ENCODE data around the gene PYGO1.
"Not testable (repeated sequence)": the region's sequence is repeated elsewhere in the genome, so short reads cannot be mapped to it uniquely, and the experiment has no call there.

PYGO1 gene

DNA sequence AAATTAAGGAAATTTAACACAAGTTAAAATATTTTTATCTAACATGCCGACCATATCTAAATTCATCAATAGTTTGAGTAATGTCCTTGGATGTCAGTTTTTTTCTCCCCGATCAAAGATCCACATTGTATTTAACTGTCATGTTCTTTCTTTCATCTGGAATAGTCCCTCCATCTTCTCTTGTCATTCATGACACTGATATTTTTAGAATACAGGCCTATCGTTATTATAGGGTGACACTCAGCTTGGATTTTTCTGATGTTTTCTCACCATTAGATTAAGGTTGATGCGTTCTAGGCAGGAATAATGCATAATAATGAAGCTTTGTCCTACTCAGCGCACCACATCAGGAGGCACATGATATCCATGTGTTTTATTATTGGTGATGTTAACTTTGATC lies 13.2 kb upstream of the PYGO1 start:
- Histone ChIP-seq H4K20me1 (ENCODE audit: insufficient read depth, low read length) (no peaks in the 10 kb centered on the region), H3K9me2 (ENCODE audit: low read depth, low read length) (no peaks in the 10 kb centered on the region), H3K4me3 (ENCODE audit: low read depth, low read length, poor library complexity, severe bottlenecking) (no peak overlapping the region), H3K36me3 (ENCODE audit: insufficient read depth, low read length) (peaks cover 5% of the 10 kb centered on the region; the same call in 1 of the 2 replicates), H3F3A (ENCODE audit: insufficient read depth, low read length) (no peaks in the 10 kb centered on the region; the same call in 1 of the 2 replicates), H2AFZ (ENCODE audit: low read length) (peak overlapping the region; percentile 42; the same call in 1 of the 2 replicates), H3K4me2 (ENCODE audit: low read length) (no peak overlapping the region), H3K27ac (ENCODE audit: low read depth, low read length, poor library complexity, severe bottlenecking) (no peak overlapping the region), H3K27me3 (ENCODE audit: insufficient read depth, low read length) (no peaks in the 10 kb centered on the region), H3K79me2 (ENCODE audit: insufficient read depth, low read length) (no peaks in the 10 kb centered on the region), H3K4me1 (ENCODE audit: insufficient read depth, low read length, severe bottlenecking) (peaks cover 10% of the 10 kb centered on the region), H3K9me3 (ENCODE audit: low read length) (0 out of 2 replicates have a peak, but pooled peaks cover 1% of the 10 kb centered on the region), H3K9ac (ENCODE audit: low read length) (no peak overlapping the region)
- TF ChIP-seq, protein P1, sequence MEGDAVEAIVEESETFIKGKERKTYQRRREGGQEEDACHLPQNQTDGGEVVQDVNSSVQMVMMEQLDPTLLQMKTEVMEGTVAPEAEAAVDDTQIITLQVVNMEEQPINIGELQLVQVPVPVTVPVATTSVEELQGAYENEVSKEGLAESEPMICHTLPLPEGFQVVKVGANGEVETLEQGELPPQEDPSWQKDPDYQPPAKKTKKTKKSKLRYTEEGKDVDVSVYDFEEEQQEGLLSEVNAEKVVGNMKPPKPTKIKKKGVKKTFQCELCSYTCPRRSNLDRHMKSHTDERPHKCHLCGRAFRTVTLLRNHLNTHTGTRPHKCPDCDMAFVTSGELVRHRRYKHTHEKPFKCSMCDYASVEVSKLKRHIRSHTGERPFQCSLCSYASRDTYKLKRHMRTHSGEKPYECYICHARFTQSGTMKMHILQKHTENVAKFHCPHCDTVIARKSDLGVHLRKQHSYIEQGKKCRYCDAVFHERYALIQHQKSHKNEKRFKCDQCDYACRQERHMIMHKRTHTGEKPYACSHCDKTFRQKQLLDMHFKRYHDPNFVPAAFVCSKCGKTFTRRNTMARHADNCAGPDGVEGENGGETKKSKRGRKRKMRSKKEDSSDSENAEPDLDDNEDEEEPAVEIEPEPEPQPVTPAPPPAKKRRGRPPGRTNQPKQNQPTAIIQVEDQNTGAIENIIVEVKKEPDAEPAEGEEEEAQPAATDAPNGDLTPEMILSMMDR (IDR thresholded peaks at IDR 0.05; ENCODE audit: low read length) = no peak
- no peak for TF ChIP-seq EZH2 (IDR thresholded peaks at IDR 0.05; ENCODE audit: borderline replicate concordance, low read length)

DNA sequence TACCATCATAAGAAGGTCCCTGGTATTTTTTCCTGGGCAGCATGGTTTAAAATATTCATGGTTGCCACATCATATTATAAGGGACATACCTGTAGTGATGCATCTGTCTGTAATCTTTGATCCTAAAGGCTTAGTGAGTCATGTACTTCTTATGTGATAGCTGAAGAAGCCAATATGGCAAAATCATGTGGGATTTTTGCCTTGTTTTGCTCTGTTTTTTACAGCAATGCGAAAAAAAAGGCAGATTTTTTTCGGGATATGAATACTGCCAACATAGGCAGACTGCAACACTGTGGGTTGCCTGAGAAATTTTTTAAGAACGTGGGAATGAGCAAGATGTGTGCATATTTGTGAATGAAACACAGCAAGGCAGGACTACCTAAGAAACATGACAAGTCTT lies 11.3 kb upstream of the PYGO1 start:
- Histone ChIP-seq H3K36me3 (ENCODE audit: insufficient read depth, low read length) (peaks cover 5% of the 10 kb centered on the region; the same call in 1 of the 2 replicates), H3K9me3 (ENCODE audit: low read length) (no peaks in the 10 kb centered on the region), H3K9me2 (ENCODE audit: low read depth, low read length) (no peaks in the 10 kb centered on the region), H3K4me1 (ENCODE audit: insufficient read depth, low read length, severe bottlenecking) (peaks cover 14% of the 10 kb centered on the region), H3F3A (ENCODE audit: insufficient read depth, low read length) (peaks cover under 1% of the 10 kb centered on the region; the same call in 1 of the 2 replicates), H3K4me3 (ENCODE audit: low read depth, low read length, poor library complexity, severe bottlenecking) (no peak overlapping the region), H3K79me2 (ENCODE audit: insufficient read depth, low read length) (no peaks in the 10 kb centered on the region), H3K9ac (ENCODE audit: low read length) (no peak overlapping the region), H2AFZ (ENCODE audit: low read length) (peak overlapping the region; percentile 62; the same call in 1 of the 2 replicates), H4K20me1 (ENCODE audit: insufficient read depth, low read length) (no peaks in the 10 kb centered on the region), H3K27me3 (ENCODE audit: insufficient read depth, low read length) (no peaks in the 10 kb centered on the region), H3K4me2 (ENCODE audit: low read length) (no peak overlapping the region), H3K27ac (ENCODE audit: low read depth, low read length, poor library complexity, severe bottlenecking) (no peak overlapping the region)
- TF ChIP-seq, protein P1 (IDR thresholded peaks at IDR 0.05; ENCODE audit: low read length) = no peak
- TF ChIP-seq EZH2 (IDR thresholded peaks at IDR 0.05; ENCODE audit: borderline replicate concordance, low read length) = no peak

DNA sequence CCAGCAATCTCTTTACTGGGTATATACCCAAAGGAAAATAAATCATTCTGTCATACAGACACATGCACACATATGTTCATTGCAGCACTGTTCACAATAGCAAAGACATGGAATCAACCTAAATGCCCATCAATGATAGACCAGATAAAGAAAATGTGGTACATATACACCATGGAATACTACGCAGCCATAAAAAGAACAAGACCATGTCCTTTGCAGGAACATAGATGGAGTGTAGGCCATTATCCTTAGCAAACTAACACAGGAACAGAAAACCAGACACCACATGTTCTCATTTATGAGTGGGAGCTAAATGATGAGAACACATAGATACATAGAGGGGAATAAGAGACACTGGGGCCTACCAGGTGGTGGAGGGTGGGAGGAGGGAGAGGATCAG lies 4.9 kb upstream of the PYGO1 start:
- H3K4me1 ChIP-seq (ENCODE audit: insufficient read depth, low read length, severe bottlenecking) = peaks cover 35% of the 10 kb centered on the region
- H3K9me3 ChIP-seq (ENCODE audit: low read length); H3K9me2 ChIP-seq (ENCODE audit: low read depth, low read length); H3K36me3 ChIP-seq (ENCODE audit: insufficient read depth, low read length); H3K4me3 ChIP-seq (ENCODE audit: low read depth, low read length, poor library complexity, severe bottlenecking); H3K79me2 ChIP-seq (ENCODE audit: insufficient read depth, low read length); H3F3A ChIP-seq (ENCODE audit: insufficient read depth, low read length); H3K4me2 ChIP-seq (ENCODE audit: low read length); H4K20me1 ChIP-seq (ENCODE audit: insufficient read depth, low read length); H3K27me3 ChIP-seq (ENCODE audit: insufficient read depth, low read length); H3K27ac ChIP-seq (ENCODE audit: low read depth, low read length, poor library complexity, severe bottlenecking); H2AFZ ChIP-seq (ENCODE audit: low read length); H3K9ac ChIP-seq (ENCODE audit: low read length): not testable (repeated sequence)

DNA sequence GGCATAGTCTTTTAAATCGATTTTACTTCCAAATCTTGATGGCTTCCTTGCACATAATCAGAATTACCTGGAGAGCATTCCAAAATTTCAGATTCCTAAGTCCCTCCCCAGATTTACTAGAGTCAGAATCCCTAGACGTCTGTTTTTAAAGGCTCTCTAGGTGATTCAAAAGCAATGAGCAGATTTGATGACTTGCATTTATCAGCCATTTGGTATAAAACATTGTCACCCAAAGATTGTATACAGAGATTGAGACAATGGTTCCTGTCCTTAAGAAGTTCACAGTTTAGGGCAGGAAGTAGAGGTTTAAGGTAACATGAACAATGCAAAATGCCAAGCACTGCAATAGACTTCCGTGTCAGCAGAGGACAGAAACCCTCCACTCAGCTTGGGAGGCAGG lies 2.6 kb upstream of the PYGO1 start:
- no peaks in the 10 kb centered on the region; the same call in 1 of the 2 replicates for H3K36me3 ChIP-seq (ENCODE audit: insufficient read depth, low read length)
- TF ChIP-seq, protein P1 (IDR thresholded peaks at IDR 0.05; ENCODE audit: low read length) = no peak
- no peak for TF ChIP-seq EZH2 (IDR thresholded peaks at IDR 0.05; ENCODE audit: borderline replicate concordance, low read length)
- H3K4me3 ChIP-seq (ENCODE audit: low read depth, low read length, poor library complexity, severe bottlenecking) = no peak overlapping the region
- H3K9me3 ChIP-seq (ENCODE audit: low read length) = no peaks in the 10 kb centered on the region
- no peaks in the 10 kb centered on the region for H3K9me2 ChIP-seq (ENCODE audit: low read depth, low read length)
- 0 out of 2 replicates have a peak, but pooled peaks cover 4% of the 10 kb centered on the region for H3F3A ChIP-seq (ENCODE audit: insufficient read depth, low read length)
- H3K27ac ChIP-seq (ENCODE audit: low read depth, low read length, poor library complexity, severe bottlenecking) = peak overlapping the region; percentile 2
- H2AFZ ChIP-seq (ENCODE audit: low read length) = peak overlapping the region; percentile 1; the same call in 1 of the 2 replicates
- H3K4me2 ChIP-seq (ENCODE audit: low read length) = no peak overlapping the region
- H3K9ac ChIP-seq (ENCODE audit: low read length) = no peak overlapping the region
- H3K79me2 ChIP-seq (ENCODE audit: insufficient read depth, low read length) = no peaks in the 10 kb centered on the region
- peaks cover 23% of the 10 kb centered on the region for H3K4me1 ChIP-seq (ENCODE audit: insufficient read depth, low read length, severe bottlenecking)
- no peaks in the 10 kb centered on the region for H4K20me1 ChIP-seq (ENCODE audit: insufficient read depth, low read length)
- H3K27me3 ChIP-seq (ENCODE audit: insufficient read depth, low read length) = no peaks in the 10 kb centered on the region

Measured in OCI-LY1 (cell line).